ENCODE data around the gene TCP11. TPM values are rescaled to one million over a fixed set of nuclear protein-coding genes. Genes with fewer than 3 reads are reported as not detected.

The TCP11 gene
- total RNA-seq, 1 donor from 2014 or later, result not detected

GRCh38 chr6:35088281-35089215 lies 52.6 kb downstream of the TCP11 start:
- DNase-seq (ENCODE audit: extremely low spot score in 2 of 2), result no peak
- Histone ChIP-seq H3K9me3 (no peaks in the 10 kb centered on the region), H3K27me3 (no peaks in the 10 kb centered on the region), H3K27ac (no peak overlapping the region), H3K4me3 (no peak overlapping the region), H3K4me1 (peaks cover 31% of the 10 kb centered on the region), H3K36me3 (peaks cover 4 to 44% of the 10 kb centered on the region in 2 donors)
- TF ChIP-seq CTCF (IDR thresholded peaks at IDR 0.05) (no peak), POLR2A (IDR thresholded peaks at IDR 0.05) (no peak), POLR2AphosphoS5 (IDR thresholded peaks at IDR 0.05; ENCODE audit: insufficient read depth in 1 of 2, low read depth in 1 of 2) (no peak)
- intact Hi-C loops (cut with DNase I), result no loop called here

- intact Hi-C loops (cut with DNase I), result no loop called here
- no peak for TF ChIP-seq POLR2A (IDR thresholded peaks at IDR 0.05)
- TF ChIP-seq CTCF (IDR thresholded peaks at IDR 0.05), result no peak
- no peak for TF ChIP-seq POLR2AphosphoS5 (IDR thresholded peaks at IDR 0.05; ENCODE audit: insufficient read depth in 1 of 2, low read depth in 1 of 2)
- Histone ChIP-seq H3K4me1 (peaks cover 21% of the 10 kb centered on the region), H3K27me3 (no peaks in the 10 kb centered on the region), H3K9me3 (no peaks in the 10 kb centered on the region), H3K27ac (no peak overlapping the region), H3K36me3 (peaks cover 4 to 53% of the 10 kb centered on the region in 2 donors), H3K4me3 (no peak overlapping the region)
- DNase-seq (ENCODE audit: extremely low spot score in 2 of 2), result no peak
Measured at GRCh38 chr6:35087361-35088280, 53.5 kb downstream of the TCP11 start.

GRCh38 chr6:35086636-35087360 lies 54.3 kb downstream of the TCP11 start:
- Histone ChIP-seq H3K27me3 (no peaks in the 10 kb centered on the region), H3K4me3 (no peak overlapping the region), H3K36me3 (peaks cover 4 to 57% of the 10 kb centered on the region in 2 donors), H3K9me3 (no peaks in the 10 kb centered on the region), H3K27ac (no peak overlapping the region), H3K4me1 (peaks cover 16% of the 10 kb centered on the region)
- no peak for DNase-seq (ENCODE audit: extremely low spot score in 2 of 2)
- TF ChIP-seq POLR2A (IDR thresholded peaks at IDR 0.05) (no peak), POLR2AphosphoS5 (IDR thresholded peaks at IDR 0.05; ENCODE audit: insufficient read depth in 1 of 2, low read depth in 1 of 2) (no peak), CTCF (IDR thresholded peaks at IDR 0.05) (no peak)
- intact Hi-C loops (cut with DNase I), result no loop called here

- no peak overlapping the region for H3K27ac ChIP-seq
- H3K36me3 ChIP-seq, result peaks cover 4 to 61% of the 10 kb centered on the region in 2 donors
- H3K4me3 ChIP-seq, result no peak overlapping the region
- no peaks in the 10 kb centered on the region for H3K9me3 ChIP-seq
- TF ChIP-seq POLR2A (IDR thresholded peaks at IDR 0.05), result no peak
- TF ChIP-seq POLR2AphosphoS5 (IDR thresholded peaks at IDR 0.05; ENCODE audit: insufficient read depth in 1 of 2, low read depth in 1 of 2), result no peak
- no peak for TF ChIP-seq CTCF (IDR thresholded peaks at IDR 0.05)
- peaks cover 16% of the 10 kb centered on the region for H3K4me1 ChIP-seq
- DNase-seq (ENCODE audit: extremely low spot score in 2 of 2), result no peak
- H3K27me3 ChIP-seq, result no peaks in the 10 kb centered on the region
- intact Hi-C loops (cut with DNase I), result no loop called here
Measured at GRCh38 chr6:35086282-35086632, 54.9 kb downstream of the TCP11 start.

Measured in vagina (tissue), 2 donors.